ENCODE results near the gene INSIG1. TPM values are rescaled to one million over a fixed set of nuclear protein-coding genes. Genes with fewer than 3 reads are reported as not detected.

The INSIG1 gene
- total and polyA plus RNA-seq, 2 donors from 2014 or later, result 24.6 to 25.7 TPM

- intact Hi-C loops (cut with DNase I), result no loop called here
- Histone ChIP-seq H3K4me1 (ENCODE audit: control insufficient read depth in 2 of 3, insufficient read depth in 2 of 3, low read depth in 1 of 3, low read length in 3 of 3) (peaks cover 0 to 5% (median 4%) of the 10 kb centered on the region in 3 donors), H3K9me3 (ENCODE audit: control insufficient read depth in 2 of 3, insufficient read depth in 1 of 3, low read length in 3 of 3) (no peaks in the 10 kb centered on the region), H3K4me3 (ENCODE audit: low read length in 3 of 3) (no peak overlapping the region), H3K27me3 (ENCODE audit: control insufficient read depth, insufficient read depth, low read length) (no peaks in the 10 kb centered on the region), H3K36me3 (ENCODE audit: control insufficient read depth in 2 of 3, insufficient read depth in 3 of 3, low read length in 3 of 3) (peaks cover 0 to 21% (median 20%) of the 10 kb centered on the region in 3 donors), H3K9ac (ENCODE audit: low read length in 3 of 3) (no peak overlapping the region), H3K27ac (ENCODE audit: low read depth in 2 of 2, low read length in 2 of 2) (no peak overlapping the region)
- FAIRE-seq (no peak), DNase-seq (no peak)
- TF ChIP-seq, protein P1, sequence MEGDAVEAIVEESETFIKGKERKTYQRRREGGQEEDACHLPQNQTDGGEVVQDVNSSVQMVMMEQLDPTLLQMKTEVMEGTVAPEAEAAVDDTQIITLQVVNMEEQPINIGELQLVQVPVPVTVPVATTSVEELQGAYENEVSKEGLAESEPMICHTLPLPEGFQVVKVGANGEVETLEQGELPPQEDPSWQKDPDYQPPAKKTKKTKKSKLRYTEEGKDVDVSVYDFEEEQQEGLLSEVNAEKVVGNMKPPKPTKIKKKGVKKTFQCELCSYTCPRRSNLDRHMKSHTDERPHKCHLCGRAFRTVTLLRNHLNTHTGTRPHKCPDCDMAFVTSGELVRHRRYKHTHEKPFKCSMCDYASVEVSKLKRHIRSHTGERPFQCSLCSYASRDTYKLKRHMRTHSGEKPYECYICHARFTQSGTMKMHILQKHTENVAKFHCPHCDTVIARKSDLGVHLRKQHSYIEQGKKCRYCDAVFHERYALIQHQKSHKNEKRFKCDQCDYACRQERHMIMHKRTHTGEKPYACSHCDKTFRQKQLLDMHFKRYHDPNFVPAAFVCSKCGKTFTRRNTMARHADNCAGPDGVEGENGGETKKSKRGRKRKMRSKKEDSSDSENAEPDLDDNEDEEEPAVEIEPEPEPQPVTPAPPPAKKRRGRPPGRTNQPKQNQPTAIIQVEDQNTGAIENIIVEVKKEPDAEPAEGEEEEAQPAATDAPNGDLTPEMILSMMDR (IDR thresholded peaks at IDR 0.05; ENCODE audit: borderline replicate concordance, extremely low read depth, insufficient read depth), result no peak
Measured at GRCh38 chr7:155305231-155305904, 7.7 kb downstream of the INSIG1 start.

GRCh38 chr7:155306673-155307470 lies 9.2 kb downstream of the INSIG1 start:
- H3K9ac ChIP-seq (ENCODE audit: low read length in 3 of 3), result no peak overlapping the region
- FAIRE-seq, result no peak
- TF ChIP-seq, protein P1 (IDR thresholded peaks at IDR 0.05; ENCODE audit: borderline replicate concordance, extremely low read depth, insufficient read depth), result no peak
- DNase-seq, result no peak
- no peak overlapping the region for H3K4me3 ChIP-seq (ENCODE audit: low read length in 3 of 3)
- intact Hi-C loops (cut with DNase I), result no loop called here
- peaks cover 0 to 23% (median 21%) of the 10 kb centered on the region in 3 donors for H3K36me3 ChIP-seq (ENCODE audit: control insufficient read depth in 2 of 3, insufficient read depth in 3 of 3, low read length in 3 of 3)
- no peaks in the 10 kb centered on the region for H3K4me1 ChIP-seq (ENCODE audit: control insufficient read depth in 2 of 3, insufficient read depth in 2 of 3, low read depth in 1 of 3, low read length in 3 of 3)
- no peak overlapping the region for H3K27ac ChIP-seq (ENCODE audit: low read depth in 2 of 2, low read length in 2 of 2)
- H3K27me3 ChIP-seq (ENCODE audit: control insufficient read depth, insufficient read depth, low read length), result no peaks in the 10 kb centered on the region
- H3K9me3 ChIP-seq (ENCODE audit: control insufficient read depth in 2 of 3, insufficient read depth in 1 of 3, low read length in 3 of 3), result no peaks in the 10 kb centered on the region

DNA sequence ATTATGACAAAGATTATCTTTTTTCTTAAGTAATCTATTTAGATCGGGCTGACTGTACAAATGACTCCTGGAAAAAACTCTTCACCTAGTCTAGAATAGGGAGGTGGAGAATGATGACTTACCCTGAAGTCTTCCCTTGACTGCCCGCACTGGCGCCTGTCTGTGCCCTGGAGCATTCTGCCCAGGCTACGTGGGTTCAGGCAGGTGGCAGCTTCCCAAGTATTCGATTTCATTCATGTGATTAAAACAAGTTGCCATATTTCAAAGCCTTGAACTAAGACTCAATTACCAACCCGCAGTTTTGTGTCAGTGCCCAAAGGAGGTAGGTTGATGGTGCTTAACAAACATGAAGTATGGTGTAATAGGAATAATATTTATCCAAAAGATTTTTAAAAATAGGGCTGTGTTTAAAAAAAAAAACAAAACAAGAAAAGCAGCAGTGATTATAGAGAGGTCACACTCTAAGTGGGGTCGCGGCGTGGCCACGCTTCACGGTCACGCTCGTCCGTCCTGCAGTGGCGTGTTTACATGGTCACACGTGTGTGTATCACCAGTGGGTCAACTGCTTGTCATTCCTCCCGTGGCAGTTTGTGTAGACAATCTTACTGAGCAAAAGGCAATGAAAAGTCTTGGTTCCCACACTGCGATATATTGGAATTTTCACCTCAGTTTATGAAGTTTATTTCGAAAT lies 10.8 kb downstream of the INSIG1 start:
- Histone ChIP-seq H3K9me3 (ENCODE audit: control insufficient read depth in 2 of 3, insufficient read depth in 1 of 3, low read length in 3 of 3) (no peaks in the 10 kb centered on the region), H3K36me3 (ENCODE audit: control insufficient read depth in 2 of 3, insufficient read depth in 3 of 3, low read length in 3 of 3) (peaks cover 0 to 19% (median 17%) of the 10 kb centered on the region in 3 donors), H3K27me3 (ENCODE audit: control insufficient read depth, insufficient read depth, low read length) (no peaks in the 10 kb centered on the region), H3K4me3 (ENCODE audit: low read length in 3 of 3) (no peak overlapping the region), H3K27ac (ENCODE audit: low read depth in 2 of 2, low read length in 2 of 2) (no peak overlapping the region), H3K4me1 (ENCODE audit: control insufficient read depth in 2 of 3, insufficient read depth in 2 of 3, low read depth in 1 of 3, low read length in 3 of 3) (no peaks in the 10 kb centered on the region), H3K9ac (ENCODE audit: low read length in 3 of 3) (no peak overlapping the region)
- intact Hi-C loops (cut with DNase I), result no loop called here
- DNase-seq, result no peak
- TF ChIP-seq, protein P1 (IDR thresholded peaks at IDR 0.05; ENCODE audit: borderline replicate concordance, extremely low read depth, insufficient read depth), result no peak
- FAIRE-seq, result no peak
